ENCODE results near the gene FAM13A.
"Not testable (repeated sequence)": the region's sequence is repeated elsewhere in the genome, so short reads cannot be mapped to it uniquely, and the experiment has no call there.

FAM13A gene

GRCh38 chr4:89056953-89057398 lies at the start of gene FAM13A:
FAM13A (minus strand) TSS chr4:89057185; CDS start chr4:89056964, 221 bp downstream.
- DNase-seq, result peak; percentile 4

GRCh38 chr4:89105726-89106125 lies 48.7 kb upstream of the FAM13A start:
- no peak for DNase-seq

GRCh38 chr4:89101256-89102161 lies 44.5 kb upstream of the FAM13A start:
- DNase-seq, result peak; percentile 12

- no peak for DNase-seq
Measured at GRCh38 chr4:89100853-89101252, 43.9 kb upstream of the FAM13A start.

GRCh38 chr4:89099471-89099870 lies 42.5 kb upstream of the FAM13A start:
- no peak for DNase-seq

- DNase-seq, result no peak
Measured at GRCh38 chr4:89099034-89099433, 42.0 kb upstream of the FAM13A start.

- no peak for DNase-seq
Measured at GRCh38 chr4:89078300-89078699, 21.3 kb upstream of the FAM13A start.

GRCh38 chr4:89077761-89078160 lies 20.8 kb upstream of the FAM13A start:
- no peak for DNase-seq

- DNase-seq, result no peak
Measured at GRCh38 chr4:89072921-89073320, 15.9 kb upstream of the FAM13A start.

GRCh38 chr4:89071311-89071710 lies 14.3 kb upstream of the FAM13A start:
- DNase-seq, result no peak

- DNase-seq, result no peak
Measured at GRCh38 chr4:89070041-89070440, 13.1 kb upstream of the FAM13A start.

GRCh38 chr4:89069481-89069880 lies 12.5 kb upstream of the FAM13A start:
- DNase-seq, result no peak

GRCh38 chr4:89067417-89067816 lies 10.4 kb upstream of the FAM13A start:
- no peak for DNase-seq

GRCh38 chr4:89064848-89065247 lies 7.9 kb upstream of the FAM13A start:
- no peak for DNase-seq

GRCh38 chr4:89057844-89058243 lies 859 bp upstream of the FAM13A start:
- not testable (repeated sequence) for DNase-seq

- DNase-seq, result no peak
Measured at GRCh38 chr4:89056292-89056952, 563 bp downstream of the FAM13A start.

GRCh38 chr4:89055157-89056080 lies 1.6 kb downstream of the FAM13A start:
- no peak for DNase-seq

- no peak for DNase-seq
Measured at GRCh38 chr4:89054627-89055026, 2.4 kb downstream of the FAM13A start.

- no peak for DNase-seq
Measured at GRCh38 chr4:89049853-89050252, 7.1 kb downstream of the FAM13A start.

GRCh38 chr4:89048906-89049601 lies 7.9 kb downstream of the FAM13A start:
- no peak for DNase-seq

- DNase-seq, result no peak
Measured at GRCh38 chr4:89044147-89044900, 12.7 kb downstream of the FAM13A start.

GRCh38 chr4:89042055-89042454 lies 14.9 kb downstream of the FAM13A start:
- no peak for DNase-seq

Data from CD4-positive, alpha-beta T cell treated with Interleukin-21 for 1 hour (primary cell).